Measurements from ENCODE around the gene COLEC12.

Gene COLEC12

GRCh38 chr18:371609-371982 lies 128.9 kb downstream of the COLEC12 start:
- no peak overlapping the region for H3K4me3 ChIP-seq (ENCODE audit: control insufficient read depth, low read depth, low read length)
- DNase-seq (ENCODE audit: low read depth) = no peak
- TF ChIP-seq, protein P1, sequence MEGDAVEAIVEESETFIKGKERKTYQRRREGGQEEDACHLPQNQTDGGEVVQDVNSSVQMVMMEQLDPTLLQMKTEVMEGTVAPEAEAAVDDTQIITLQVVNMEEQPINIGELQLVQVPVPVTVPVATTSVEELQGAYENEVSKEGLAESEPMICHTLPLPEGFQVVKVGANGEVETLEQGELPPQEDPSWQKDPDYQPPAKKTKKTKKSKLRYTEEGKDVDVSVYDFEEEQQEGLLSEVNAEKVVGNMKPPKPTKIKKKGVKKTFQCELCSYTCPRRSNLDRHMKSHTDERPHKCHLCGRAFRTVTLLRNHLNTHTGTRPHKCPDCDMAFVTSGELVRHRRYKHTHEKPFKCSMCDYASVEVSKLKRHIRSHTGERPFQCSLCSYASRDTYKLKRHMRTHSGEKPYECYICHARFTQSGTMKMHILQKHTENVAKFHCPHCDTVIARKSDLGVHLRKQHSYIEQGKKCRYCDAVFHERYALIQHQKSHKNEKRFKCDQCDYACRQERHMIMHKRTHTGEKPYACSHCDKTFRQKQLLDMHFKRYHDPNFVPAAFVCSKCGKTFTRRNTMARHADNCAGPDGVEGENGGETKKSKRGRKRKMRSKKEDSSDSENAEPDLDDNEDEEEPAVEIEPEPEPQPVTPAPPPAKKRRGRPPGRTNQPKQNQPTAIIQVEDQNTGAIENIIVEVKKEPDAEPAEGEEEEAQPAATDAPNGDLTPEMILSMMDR (IDR thresholded peaks at IDR 0.05; ENCODE audit: control insufficient read depth, insufficient read depth, low read depth, low read length, missing control alignments) = no peak

DNA sequence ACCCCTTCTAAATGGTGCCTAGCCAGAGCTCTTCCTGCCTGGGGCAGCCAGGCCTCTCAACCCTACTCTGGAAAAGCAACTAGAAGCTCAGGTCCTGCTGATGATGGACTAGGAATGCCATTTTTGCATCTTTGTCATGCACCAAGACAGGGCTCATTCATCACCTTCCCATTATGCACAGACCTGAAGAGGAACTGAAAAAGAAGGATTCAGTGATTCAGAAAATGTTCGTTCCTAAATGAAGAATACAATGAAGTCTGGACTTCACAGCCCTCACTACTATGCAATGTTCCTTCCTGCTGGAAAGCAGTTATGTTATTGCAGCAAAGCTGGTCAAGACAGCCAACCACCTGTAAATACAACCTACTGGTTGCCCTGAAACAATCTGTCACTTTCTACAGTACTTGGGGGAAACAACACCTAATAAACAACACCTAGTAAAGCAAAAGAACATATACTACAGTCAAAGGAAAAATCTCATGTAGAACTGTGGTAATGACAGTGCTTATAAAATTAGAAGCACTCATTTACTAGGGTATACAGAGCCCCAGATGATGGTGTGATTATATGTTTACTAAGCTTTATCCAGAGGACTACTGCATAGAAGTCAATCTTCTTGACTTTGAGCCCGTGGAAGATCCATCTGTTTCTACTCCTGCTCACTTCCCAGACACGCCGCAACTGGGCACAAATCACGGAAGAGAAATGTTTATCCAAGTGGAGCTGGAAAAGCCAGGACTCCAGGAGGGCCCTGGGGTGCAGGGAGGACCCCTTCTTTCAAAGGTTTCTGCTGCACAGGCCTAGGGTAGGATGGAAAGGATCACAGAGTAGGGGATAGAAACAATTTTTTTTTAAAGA lies 129.5 kb downstream of the COLEC12 start:
- TF ChIP-seq, protein P1 (IDR thresholded peaks at IDR 0.05; ENCODE audit: control insufficient read depth, insufficient read depth, low read depth, low read length, missing control alignments) = no peak
- no peak for DNase-seq (ENCODE audit: low read depth)
- no peak overlapping the region for H3K4me3 ChIP-seq (ENCODE audit: control insufficient read depth, low read depth, low read length)

GRCh38 chr18:369224-370015 lies 131.1 kb downstream of the COLEC12 start:
- no peak overlapping the region for H3K4me3 ChIP-seq (ENCODE audit: control insufficient read depth, low read depth, low read length)
- TF ChIP-seq, protein P1 (IDR thresholded peaks at IDR 0.05; ENCODE audit: control insufficient read depth, insufficient read depth, low read depth, low read length, missing control alignments) = no peak
- DNase-seq (ENCODE audit: low read depth) = no peak

DNA sequence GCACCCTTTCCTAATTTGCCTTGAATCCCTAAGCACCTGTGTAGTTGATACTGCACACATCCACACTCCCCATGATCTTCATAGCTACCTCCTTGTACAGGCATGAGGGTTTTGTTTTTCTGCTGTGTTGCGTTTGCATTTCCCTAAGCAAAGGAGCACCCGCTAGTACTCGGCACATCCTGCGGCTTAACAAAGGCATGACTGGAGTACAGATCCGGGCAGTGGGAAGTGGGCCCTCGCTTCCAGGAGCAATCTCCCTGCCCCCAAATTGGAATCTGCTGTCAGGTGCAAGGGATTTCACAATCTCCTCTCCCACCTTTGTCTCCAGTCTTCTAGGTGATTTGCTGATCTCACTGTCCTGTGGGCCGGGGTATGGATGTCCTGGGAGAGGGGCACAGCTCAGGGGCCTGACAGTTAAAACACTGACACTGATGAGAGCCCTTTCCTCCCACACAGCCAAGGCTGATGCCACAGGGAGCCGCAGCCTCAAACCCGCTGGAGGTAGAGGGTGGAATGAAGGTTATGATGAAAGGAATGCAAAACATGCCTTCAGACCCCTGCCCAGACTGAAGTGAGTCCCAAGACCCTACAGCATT lies 133.9 kb downstream of the COLEC12 start:
- TF ChIP-seq, protein P1 (IDR thresholded peaks at IDR 0.05; ENCODE audit: control insufficient read depth, insufficient read depth, low read depth, low read length, missing control alignments) = no peak
- H3K4me3 ChIP-seq (ENCODE audit: control insufficient read depth, low read depth, low read length) = no peak overlapping the region

GRCh38 chr18:365651-366050 lies 134.8 kb downstream of the COLEC12 start:
- no peak overlapping the region for H3K4me3 ChIP-seq (ENCODE audit: control insufficient read depth, low read depth, low read length)

More for the DNA sequence above, 133.9 kb downstream of the COLEC12 start:
- no peak for DNase-seq (ENCODE audit: low read depth)

More at GRCh38 chr18:365651-366050, 134.8 kb downstream of the COLEC12 start:
- TF ChIP-seq, protein P1 (IDR thresholded peaks at IDR 0.05; ENCODE audit: control insufficient read depth, insufficient read depth, low read depth, low read length, missing control alignments) = no peak
- DNase-seq (ENCODE audit: low read depth) = no peak
